HG03439 (cell line): ENCODE data around the gene GGT7.
"Not testable (repeated sequence)": the region's sequence is repeated elsewhere in the genome, so short reads cannot be mapped to it uniquely, and the experiment has no call there.

Source experiments
- ATAC-seq: cut with Tn5 transposase; IDR thresholded peaks from one replicate; pipeline ENCODE4 v1.9.1; 2021; ENCODE audit warnings: mild to moderate bottlenecking, moderate library complexity; ENCODE audit not compliant: unreplicated experiment

Gene GGT7

GRCh38 chr20:34849778-34850177 lies 22.9 kb downstream of the GGT7 start:
- no peak for ATAC-seq

GRCh38 chr20:34848597-34848996 lies 24.1 kb downstream of the GGT7 start:
- ATAC-seq, result no peak

GRCh38 chr20:34843421-34843820 lies 29.2 kb downstream of the GGT7 start:
- ATAC-seq, result no peak

DNA sequence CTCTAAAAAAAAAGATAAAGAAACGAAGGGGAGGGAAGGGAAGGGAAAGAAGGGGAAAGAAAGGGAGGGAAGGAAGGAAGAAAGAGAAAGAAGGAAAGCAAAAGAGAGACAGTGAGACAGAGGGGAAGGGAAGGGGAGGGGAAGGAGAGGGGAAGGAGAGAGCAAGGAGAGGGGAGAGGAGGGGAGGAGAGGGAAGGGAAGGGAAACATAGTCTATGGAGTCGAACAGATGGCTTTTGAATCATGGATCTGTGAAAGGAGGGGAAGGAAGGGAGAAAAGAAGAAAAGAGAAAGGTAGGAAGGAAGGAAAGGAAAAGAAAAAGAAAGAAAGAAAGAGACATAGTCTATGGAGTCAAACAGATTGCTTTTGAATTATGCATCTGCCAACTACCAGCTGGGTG lies 30.5 kb downstream of the GGT7 start:
- ATAC-seq, result no peak

DNA sequence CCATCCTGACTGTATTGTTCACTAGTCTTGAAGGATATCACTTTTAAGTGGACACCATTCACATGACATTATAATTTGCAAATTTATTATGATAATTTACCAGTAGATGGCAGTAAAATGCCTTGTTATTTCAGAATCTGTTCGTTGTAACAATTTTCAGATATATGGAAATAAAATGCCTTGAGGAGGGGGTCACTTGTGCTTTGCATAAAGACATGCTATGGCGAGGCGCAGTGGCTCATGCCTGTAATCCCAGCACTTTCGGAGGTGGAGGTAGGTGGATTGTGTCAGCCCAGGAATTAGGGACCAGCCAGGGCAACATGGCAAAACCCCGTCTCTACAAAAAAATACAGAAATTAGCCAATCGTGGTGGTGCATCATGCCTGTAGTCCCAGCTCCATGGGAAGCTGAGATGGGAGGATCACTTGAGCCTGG lies 38.2 kb downstream of the GGT7 start:
- ATAC-seq, result no peak

- ATAC-seq, result no peak
Observed at GRCh38 chr20:34831936-34832335, 40.7 kb downstream of the GGT7 start.

DNA sequence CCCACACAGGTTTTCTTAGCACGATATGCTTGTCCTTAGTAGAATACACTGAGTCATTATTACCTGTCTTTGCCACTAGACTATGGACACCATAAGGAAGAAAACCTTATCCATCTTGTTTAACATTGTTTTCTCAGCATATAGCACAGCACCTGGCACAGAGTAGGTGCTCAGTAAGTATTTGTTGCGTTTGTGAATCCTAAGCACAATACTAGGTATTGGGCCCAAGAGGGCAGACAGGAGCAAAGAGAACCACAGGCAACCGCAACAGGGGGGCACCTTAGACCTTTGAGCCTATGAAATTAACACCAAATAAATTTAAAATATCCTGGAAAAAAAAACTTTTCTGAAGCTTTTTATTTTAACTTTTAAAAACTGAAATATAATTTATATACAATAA lies 43.5 kb downstream of the GGT7 start:
- ATAC-seq, result no peak

DNA sequence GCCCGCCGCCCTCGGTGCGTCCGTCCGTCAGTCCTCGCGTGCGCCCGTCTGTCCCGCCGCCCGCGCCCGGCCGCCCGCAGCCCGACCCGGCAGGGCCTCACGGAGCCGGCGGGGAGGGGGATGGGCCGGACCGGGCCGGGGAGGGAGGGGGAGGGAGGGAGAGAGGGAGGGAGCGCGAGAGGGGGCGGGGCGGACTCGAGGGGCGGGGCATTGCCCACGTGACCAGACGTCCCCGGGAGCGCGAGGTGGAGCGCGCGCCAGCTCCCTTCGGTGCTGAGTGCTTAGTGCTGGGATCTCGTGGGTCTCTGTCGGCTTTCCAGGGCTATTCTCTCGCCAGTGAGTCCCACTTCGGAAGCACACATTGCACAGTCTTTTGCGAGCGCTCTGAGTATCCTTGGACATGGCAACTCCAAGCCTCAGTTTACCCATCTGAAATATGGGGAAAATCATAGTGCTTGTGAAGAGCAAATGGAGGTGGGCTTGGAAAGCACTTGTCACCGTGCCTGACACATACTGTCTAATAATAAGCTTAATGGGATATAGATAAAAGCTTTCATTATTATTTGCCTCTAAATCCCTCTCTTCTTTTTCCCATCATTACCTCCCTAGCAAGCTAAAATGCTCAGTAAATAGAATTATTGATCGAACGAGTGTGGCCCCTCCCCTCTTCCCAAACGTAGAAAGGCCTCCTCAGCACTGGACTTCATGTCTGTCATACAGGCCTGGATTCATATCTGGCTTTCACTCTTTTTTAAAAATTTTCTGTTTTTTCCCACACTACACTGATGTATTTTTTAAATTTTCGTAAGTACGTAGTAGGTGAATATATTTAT lies 46.9 kb downstream of the GGT7 start, which contains the start of gene NCOA6:
NCOA6 (minus strand) TSS at position 122 of the 833 bp plus-strand sequence. CDS start 43,296 bp downstream, outside the sequence.
- peak; percentile 57 for ATAC-seq

- ATAC-seq, result peak; percentile 67
Observed at GRCh38 chr20:34824806-34825529, 47.7 kb downstream of the GGT7 start.

GRCh38 chr20:34824452-34824805 lies 48.2 kb downstream of the GGT7 start:
- peak; percentile 49 for ATAC-seq

DNA sequence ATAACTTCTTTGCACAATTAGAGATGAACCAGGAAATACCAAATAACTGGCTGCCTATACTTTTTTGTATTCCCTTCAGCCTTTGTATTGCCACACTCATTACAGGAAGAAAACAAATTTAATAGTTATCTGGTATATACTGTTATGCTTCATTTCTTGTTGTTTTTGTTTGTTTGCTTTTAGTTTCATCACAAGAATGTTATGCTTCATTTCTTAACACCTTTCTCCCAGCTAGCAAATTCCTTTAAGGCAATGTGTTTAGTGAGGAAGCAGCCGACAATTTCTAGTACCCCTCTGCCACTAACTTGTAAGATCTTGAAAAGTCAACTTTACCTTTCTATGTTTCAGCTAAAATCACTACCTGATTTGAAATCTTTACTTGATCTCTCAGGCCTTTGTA lies 48.6 kb downstream of the GGT7 start:
- no peak for ATAC-seq

- no peak for ATAC-seq
Observed at GRCh38 chr20:34820805-34821578, 51.7 kb downstream of the GGT7 start.

DNA sequence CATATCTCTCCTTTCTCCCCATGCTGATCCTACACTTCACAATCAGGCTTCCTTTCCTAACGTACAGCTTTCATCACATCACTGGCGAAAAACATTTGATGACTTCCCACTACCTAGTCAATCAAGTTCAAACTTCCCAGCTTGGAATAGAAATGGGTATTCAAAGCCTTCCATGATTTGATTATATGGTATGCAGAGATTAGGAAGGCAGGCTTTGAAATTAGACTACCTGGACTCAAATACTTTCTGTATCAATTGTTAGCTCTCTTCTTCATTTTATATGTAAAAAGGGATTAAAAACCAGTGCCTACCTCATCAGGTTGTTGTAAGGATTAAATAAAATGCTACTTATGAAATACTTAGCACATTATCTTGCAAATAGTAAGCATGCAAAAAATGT lies 54.9 kb downstream of the GGT7 start:
- no peak for ATAC-seq

DNA sequence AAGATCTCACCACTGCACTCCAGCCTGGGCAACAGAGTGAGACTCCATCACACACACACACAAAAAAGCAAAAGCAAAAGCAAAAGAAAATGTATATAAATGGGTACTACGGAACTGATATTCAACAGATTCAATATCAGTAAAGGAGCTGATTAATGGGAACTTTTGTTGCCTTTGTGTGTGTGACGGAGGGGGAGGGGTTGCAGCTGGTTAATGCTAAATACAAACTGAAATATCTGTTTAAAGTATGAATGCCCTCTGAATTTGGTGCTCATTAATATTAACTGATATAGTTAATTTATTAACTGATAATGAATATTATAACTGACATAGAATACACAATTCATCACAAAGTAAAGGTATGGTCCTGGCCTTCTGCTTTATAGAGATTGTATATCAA lies 55.6 kb downstream of the GGT7 start:
- ATAC-seq, result no peak

- ATAC-seq, result no peak
Observed at GRCh38 chr20:34815636-34816035, 57.0 kb downstream of the GGT7 start.

- no peak for ATAC-seq
Observed at GRCh38 chr20:34808583-34808982, 64.1 kb downstream of the GGT7 start.

DNA sequence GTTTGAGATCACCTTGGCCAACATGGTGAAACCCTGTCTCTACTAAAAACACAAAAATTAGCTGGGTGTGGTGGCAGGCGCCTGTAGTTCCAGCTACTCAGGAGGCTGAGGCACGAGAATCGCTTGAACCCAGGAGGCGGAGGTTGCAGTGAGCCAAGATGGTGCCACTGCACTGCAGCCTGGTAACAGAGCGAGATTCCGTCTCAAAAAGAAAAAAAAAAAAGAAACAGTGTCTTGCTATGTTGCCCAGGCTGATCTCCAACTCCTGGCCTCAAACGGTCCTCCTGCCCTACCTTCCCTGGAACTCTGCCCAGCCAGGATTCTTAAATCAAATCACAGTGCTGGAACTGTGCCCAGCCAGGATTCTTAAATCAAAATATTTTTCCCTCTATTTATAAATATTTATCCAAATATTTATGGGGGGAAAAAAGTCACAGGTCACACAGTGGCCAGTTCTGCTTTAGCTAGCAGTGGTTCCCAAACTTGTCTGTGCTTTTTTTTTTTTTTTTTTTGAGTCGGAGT lies 64.7 kb downstream of the GGT7 start:
- ATAC-seq, result not testable (repeated sequence)

DNA sequence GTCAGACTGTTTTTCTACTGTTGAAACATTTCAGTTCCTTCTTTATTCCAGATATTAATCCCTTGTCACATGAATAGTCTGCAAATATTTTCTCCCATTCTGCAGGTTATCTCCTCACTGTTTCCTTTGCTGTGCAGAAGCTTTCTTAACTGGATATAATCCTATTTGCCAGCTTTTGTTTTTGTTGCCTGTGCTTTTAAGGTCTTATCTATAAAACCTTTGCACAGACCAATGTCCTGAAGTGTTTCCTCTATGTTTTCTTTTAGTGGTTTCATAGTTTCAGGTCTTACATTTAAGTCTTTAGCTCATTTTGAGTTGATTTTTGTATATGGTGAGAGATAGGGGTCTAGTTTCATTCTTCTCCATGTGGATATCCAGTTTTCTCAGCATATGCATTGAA lies 66.4 kb downstream of the GGT7 start:
- ATAC-seq, result no peak

DNA sequence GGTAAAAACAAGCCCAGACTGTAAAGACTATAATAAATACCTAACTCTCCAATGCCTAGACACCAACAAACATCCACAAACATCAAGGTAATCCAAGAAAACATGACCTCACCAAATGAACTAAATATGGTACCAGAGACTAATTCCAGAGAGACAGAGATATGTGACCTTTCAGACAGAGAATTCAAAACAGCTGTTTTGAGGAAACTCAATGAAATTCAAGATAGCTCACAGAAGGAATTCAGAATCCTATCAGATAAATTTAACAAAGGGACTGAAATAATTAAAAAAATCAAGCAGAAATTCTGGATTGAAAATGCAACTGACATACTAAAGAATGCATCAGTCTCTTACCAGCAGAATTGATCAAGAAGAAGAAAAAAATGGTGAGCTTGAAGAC lies 73.8 kb downstream of the GGT7 start:
- no peak for ATAC-seq

- no peak for ATAC-seq
Observed at GRCh38 chr20:34798328-34798727, 74.3 kb downstream of the GGT7 start.
